Right lobe of liver (tissue), 6 donors: ENCODE measurements around the gene PRSS56. TPM values are rescaled to one million over a fixed set of nuclear protein-coding genes. Genes with fewer than 3 reads are reported as not detected.
A peak's percentile ranks its signal among the peaks of the same experiment; 100 is the strongest.

Experiments
- ATAC-seq, 4 donors: fragments of 200-7000 bp; cut with Tn5 transposase; one replicate each; pipeline ENCODE4 v1.9.1; 2020; ENCODE audit warnings: mild to moderate bottlenecking in 4 of 4, moderate library complexity in 4 of 4
- DNase-seq, 3 donors: peaks; one replicate each; pipeline ENCODE4 v3.0.0-alpha.2; 2020
- H3K27ac ChIP-seq, 3 donors: fragments of 200-600 bp; one replicate each; pipeline ENCODE4 v1.8.0; 2022
- H3K27me3 ChIP-seq, 2 donors: fragments of 200-600 bp; one replicate each; pipeline ENCODE4 v1.8.0; 2022
- H3K36me3 ChIP-seq, 4 donors: fragments of 200-600 bp; sonication (generic) in 1 of 4; one replicate each; pipeline versions ENCODE4 v1.5.1 to v1.8.0; 2017 to 2022; ENCODE audit warnings: control low read depth in 1 of 4
- H3K4me1 ChIP-seq, 4 donors: fragments of 200-600 bp; sonication (generic) in 1 of 4; one replicate each; pipeline versions ENCODE4 v1.5.1 to v1.8.0; 2017 to 2022; ENCODE audit warnings: control low read depth in 1 of 4
- H3K4me3 ChIP-seq, 3 donors: fragments of 200-600 bp; one replicate each; pipeline ENCODE4 v1.8.0; 2022
- H3K9me3 ChIP-seq, 4 donors: fragments of 200-600 bp; sonication (generic) in 1 of 4; one replicate each; pipeline versions ENCODE4 v1.5.1 to v1.8.0; 2017 to 2022; ENCODE audit warnings: control low read depth in 1 of 4
- POLR2A ChIP-seq: fragments of 450-650 bp; IDR thresholded peaks from one replicate; pipeline ENCODE4 v1.6.1; 2017; ENCODE audit warnings: antibody characterized with exemption, mild to moderate bottlenecking
- WGBS: methylation state at CpG from one replicate; pipeline ENCODE4 v1.1.6; 2018; ENCODE audit warnings: low coverage, low lambda C conversion rate; ENCODE audit not compliant: insufficient coverage; ENCODE audit errors: missing lambda C conversion rate; 5-methylcytosine and 5-hydroxymethylcytosine counted together
- intact Hi-C, 2 donors: fragments of 100-400 bp; cut with DNase I; formaldehyde crosslinking; loops; one replicate each; pipeline versions ENCODE4 v1.11.2 to v1.14.1; 2022
- total RNA-seq, 6 experiments: library from RNA; depleted of rRNA in 2 of 6; stranded (reverse); fragments of >200 nt in 2 of 6; fragmentation: NEBNext Ultra II Directional in 3 of 6; extraction: Animal tissue kit (Norgen Biotek cat#: 25700) in 3 of 6; gene quantifications; one replicate each; pipeline versions ENCODE4 v1.1.0 to v1.2.4, GENCODE V29; 2016 to 2023
- TF ChIP-seq, protein P1 (sequence below), 4 donors: fragments of 200-600 bp in 3 of 4; fragments of 450-650 bp in 1 of 4; IDR thresholded peaks; one replicate each; pipeline versions ENCODE4 v1.5.1 to v1.8.0; 2016 to 2022; ENCODE audit warnings: antibody characterized with exemption in 4 of 4, mild to moderate bottlenecking in 2 of 4
- donor health status: DM: no; HTN: yes; CAD: no.
- donor health status: DM: no; HTN: no; CAD: no.
- donor health status: DM: no; HTN: no; CAD: no.
- donor health status: DM: no; HTN: yes; CAD: no.
- donor health status: DM: no; HTN: yes; CAD: no.

PRSS56 gene
- total RNA-seq, 6 experiments from 2014 or later = 0.19 TPM; not detected in 5

DNA sequence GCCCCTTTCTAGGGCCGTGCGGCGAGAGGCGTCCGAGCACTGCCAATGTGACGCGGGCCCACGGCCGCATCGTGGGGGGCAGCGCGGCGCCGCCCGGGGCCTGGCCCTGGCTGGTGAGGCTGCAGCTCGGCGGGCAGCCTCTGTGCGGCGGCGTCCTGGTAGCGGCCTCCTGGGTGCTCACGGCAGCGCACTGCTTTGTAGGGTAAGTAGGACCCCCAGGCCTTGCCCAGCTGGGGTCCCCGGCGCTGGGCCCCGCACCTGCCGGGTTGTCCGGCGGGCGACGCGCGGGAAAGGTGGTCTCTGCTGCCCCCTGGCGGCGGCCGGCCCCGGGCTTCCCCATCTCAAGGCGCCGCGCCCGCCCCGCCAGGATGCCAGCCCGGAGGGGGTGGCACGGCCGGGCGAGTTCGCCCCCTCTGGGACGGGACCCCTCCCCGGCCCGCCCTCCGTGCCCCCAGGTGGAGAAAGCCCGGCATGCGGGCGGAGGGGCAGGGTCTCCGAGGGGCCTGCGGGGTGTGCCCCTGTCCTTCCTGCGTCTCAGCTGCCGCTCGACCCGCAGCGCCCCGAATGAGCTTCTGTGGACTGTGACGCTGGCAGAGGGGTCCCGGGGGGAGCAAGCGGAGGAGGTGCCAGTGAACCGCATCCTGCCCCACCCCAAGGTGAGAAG, 1.9 kb downstream of the PRSS56 start:
- Histone ChIP-seq H3K4me3 (peak overlapping the region in 1 of 3 donors; percentile 19), H3K36me3 (no peaks in the 10 kb centered on the region), H3K27ac (no peak overlapping the region), H3K27me3 (peaks cover 14 to 27% of the 10 kb centered on the region in 2 donors), H3K9me3 (no peaks in the 10 kb centered on the region), H3K4me1 (peaks cover 0 to 20% (median 0%) of the 10 kb centered on the region in 4 donors)
- TF ChIP-seq, protein P1, sequence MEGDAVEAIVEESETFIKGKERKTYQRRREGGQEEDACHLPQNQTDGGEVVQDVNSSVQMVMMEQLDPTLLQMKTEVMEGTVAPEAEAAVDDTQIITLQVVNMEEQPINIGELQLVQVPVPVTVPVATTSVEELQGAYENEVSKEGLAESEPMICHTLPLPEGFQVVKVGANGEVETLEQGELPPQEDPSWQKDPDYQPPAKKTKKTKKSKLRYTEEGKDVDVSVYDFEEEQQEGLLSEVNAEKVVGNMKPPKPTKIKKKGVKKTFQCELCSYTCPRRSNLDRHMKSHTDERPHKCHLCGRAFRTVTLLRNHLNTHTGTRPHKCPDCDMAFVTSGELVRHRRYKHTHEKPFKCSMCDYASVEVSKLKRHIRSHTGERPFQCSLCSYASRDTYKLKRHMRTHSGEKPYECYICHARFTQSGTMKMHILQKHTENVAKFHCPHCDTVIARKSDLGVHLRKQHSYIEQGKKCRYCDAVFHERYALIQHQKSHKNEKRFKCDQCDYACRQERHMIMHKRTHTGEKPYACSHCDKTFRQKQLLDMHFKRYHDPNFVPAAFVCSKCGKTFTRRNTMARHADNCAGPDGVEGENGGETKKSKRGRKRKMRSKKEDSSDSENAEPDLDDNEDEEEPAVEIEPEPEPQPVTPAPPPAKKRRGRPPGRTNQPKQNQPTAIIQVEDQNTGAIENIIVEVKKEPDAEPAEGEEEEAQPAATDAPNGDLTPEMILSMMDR (IDR thresholded peaks at IDR 0.05) = peak; percentile 86 to 94 (median 90)
- no peak for TF ChIP-seq POLR2A
- intact Hi-C loops = loop anchor here in 1 of 2 donors (10.0 kb wide), 2 partner anchors 87 to 617 kb away; no protein-coding TSS in a partner anchor
- ATAC-seq (peak; percentile 61 to 88 (median 74)), DNase-seq (peak in 2 of 3 donors; percentile 62 to 63)
- 7% methylated on average over 3 of the region's 66 CpGs for WGBS

DNA sequence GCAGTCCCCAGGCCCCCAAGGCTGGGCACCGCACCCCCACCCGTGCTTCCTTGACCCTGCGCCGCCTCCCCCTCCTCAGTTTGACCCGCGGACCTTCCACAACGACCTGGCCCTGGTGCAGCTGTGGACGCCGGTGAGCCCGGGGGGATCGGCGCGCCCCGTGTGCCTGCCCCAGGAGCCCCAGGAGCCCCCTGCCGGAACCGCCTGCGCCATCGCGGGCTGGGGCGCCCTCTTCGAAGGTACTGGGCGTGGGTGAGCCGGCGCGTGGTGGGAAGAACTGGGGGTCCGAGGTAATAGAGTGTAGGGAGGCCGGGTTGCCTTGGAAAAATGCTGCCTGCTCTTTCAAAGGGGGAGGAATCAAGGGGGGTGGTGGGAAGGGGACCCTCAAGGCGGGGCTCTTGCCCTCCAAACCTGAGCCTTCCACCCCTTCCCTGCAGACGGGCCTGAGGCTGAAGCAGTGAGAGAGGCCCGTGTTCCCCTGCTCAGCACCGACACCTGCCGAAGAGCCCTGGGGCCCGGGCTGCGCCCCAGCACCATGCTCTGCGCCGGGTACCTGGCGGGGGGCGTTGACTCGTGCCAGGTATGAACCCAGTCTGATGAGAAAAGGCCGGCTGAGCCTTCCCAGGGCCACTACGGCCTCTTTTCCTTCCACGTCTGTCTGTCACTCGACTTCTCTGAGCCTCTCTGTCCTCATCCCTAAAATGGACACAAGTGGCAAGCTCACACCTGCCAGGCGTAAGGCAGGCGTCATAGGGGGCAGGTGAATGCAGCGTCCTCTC, 2.6 kb downstream of the PRSS56 start:
- H3K27ac ChIP-seq = no peak overlapping the region
- no peaks in the 10 kb centered on the region for H3K9me3 ChIP-seq
- peaks cover 14 to 27% of the 10 kb centered on the region in 2 donors for H3K27me3 ChIP-seq
- no peak overlapping the region for H3K4me3 ChIP-seq
- WGBS = 5% methylated on average over 8 of the region's 46 CpGs
- H3K36me3 ChIP-seq = no peaks in the 10 kb centered on the region
- no peak for TF ChIP-seq POLR2A
- TF ChIP-seq, protein P1 (IDR thresholded peaks at IDR 0.05) = no peak
- DNase-seq (no peak), ATAC-seq (no peak)
- H3K4me1 ChIP-seq = peaks cover 0 to 20% (median 0%) of the 10 kb centered on the region in 4 donors
- intact Hi-C loops = loop anchor here in 1 of 2 donors (10.0 kb wide), 2 partner anchors 88 to 618 kb away; no protein-coding TSS in a partner anchor

DNA sequence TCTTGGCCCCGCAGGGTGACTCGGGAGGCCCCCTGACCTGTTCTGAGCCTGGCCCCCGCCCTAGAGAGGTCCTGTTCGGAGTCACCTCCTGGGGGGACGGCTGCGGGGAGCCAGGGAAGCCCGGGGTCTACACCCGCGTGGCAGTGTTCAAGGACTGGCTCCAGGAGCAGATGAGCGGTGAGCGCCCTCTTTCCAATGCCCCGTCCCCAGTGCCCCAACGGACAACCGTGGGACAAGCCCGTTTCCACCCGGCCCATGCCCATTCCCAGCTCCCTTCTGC, 3.2 kb downstream of the PRSS56 start:
- intact Hi-C loops = loop anchor here in 1 of 2 donors (10.0 kb wide), 2 partner anchors 89 to 619 kb away; no protein-coding TSS in a partner anchor
- no peak for DNase-seq
- ATAC-seq = no peak
- Histone ChIP-seq H3K4me3 (no peak overlapping the region), H3K9me3 (no peaks in the 10 kb centered on the region), H3K4me1 (peaks cover 0 to 20% (median 0%) of the 10 kb centered on the region in 4 donors), H3K27ac (no peak overlapping the region), H3K27me3 (peaks cover 14 to 27% of the 10 kb centered on the region in 2 donors), H3K36me3 (no peaks in the 10 kb centered on the region)
- TF ChIP-seq, protein P1 (IDR thresholded peaks at IDR 0.05) = no peak
- no peak for TF ChIP-seq POLR2A
- WGBS = 0% methylated on average over 4 of the region's 16 CpGs

DNA sequence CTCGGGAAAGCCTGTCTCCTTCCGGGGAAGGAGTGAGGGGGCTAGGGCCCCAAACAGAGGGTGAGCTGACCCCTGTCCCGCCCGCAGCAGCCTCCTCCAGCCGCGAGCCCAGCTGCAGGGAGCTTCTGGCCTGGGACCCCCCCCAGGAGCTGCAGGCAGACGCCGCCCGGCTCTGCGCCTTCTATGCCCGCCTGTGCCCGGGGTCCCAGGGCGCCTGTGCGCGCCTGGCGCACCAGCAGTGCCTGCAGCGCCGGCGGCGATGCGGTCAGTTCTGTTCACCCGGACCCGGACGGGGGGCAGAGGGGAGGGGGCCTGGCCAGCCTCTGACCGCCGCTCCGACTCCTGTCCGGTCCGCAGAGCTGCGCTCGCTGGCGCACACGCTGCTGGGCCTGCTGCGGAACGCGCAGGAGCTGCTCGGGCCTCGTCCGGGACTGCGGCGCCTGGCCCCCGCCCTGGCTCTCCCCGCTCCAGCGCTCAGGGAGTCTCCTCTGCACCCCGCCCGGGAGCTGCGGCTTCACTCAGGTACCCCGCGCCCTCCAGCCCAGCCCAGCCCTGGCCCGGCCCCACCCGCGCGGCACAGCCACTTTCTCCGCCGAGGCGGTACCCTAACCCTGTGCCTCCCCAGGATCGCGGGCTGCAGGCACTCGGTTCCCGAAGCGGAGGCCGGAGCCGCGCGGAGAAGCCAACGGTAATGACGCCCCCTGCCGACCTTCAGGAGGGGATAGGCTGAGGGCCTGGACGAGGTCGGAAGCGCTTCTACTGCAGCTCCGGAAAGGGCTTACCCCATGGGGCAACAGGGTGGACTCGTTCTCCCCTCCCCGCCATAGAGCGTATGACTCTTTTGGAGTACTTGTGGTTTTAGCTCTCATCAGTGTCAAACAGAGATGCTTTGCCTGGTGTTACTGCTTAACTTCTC, 3.8 kb downstream of the PRSS56 start:
- Histone ChIP-seq H3K4me1 (peaks cover 0 to 20% (median 0%) of the 10 kb centered on the region in 4 donors), H3K9me3 (no peaks in the 10 kb centered on the region), H3K36me3 (no peaks in the 10 kb centered on the region), H3K27ac (no peak overlapping the region), H3K4me3 (no peak overlapping the region), H3K27me3 (peaks cover 14 to 27% of the 10 kb centered on the region in 2 donors)
- TF ChIP-seq POLR2A = no peak
- TF ChIP-seq, protein P1 (IDR thresholded peaks at IDR 0.05) = peak in 1 of 4 donors; percentile 18
- DNase-seq (no peak), ATAC-seq (peak in 3 of 4 donors; percentile 3 to 32 (median 29))
- 0% methylated on average over 2 of the region's 75 CpGs for WGBS
- intact Hi-C loops = loop anchor here in 1 of 2 donors (10.0 kb wide), 2 partner anchors 89 to 619 kb away; no protein-coding TSS in a partner anchor
